GM12878 (cell line): ENCODE measurements around the gene FHL1.

Source experiments
- KDM1A ChIP-seq: fragments of 200-600 bp; sonication (generic); IDR thresholded peaks from 2 replicates; pipeline ENCODE4 v1.6.1; 2016; ENCODE audit warnings: borderline replicate concordance
- TCF12 ChIP-seq: IDR thresholded peaks from 2 replicates; pipeline ENCODE4 v1.6.1; 2011; ENCODE audit warnings: low read depth, mild to moderate bottlenecking, low read length
- YBX1 ChIP-seq: fragments of 450-650 bp; IDR thresholded peaks from 2 replicates; pipeline ENCODE4 v1.6.1; 2016; ENCODE audit warnings: antibody characterized with exemption
- TF ChIP-seq, protein P1 (sequence below), 3 experiments: IDR thresholded peaks in 2 of 3; conservative IDR thresholded peaks in 1 of 3; 2 replicates each; pipeline ENCODE4 v1.5.1; 2011; ENCODE audit warnings: low read depth in 3 of 3, low read length in 3 of 3, mild to moderate bottlenecking in 3 of 3, control low read depth in 2 of 3, moderate library complexity in 2 of 3, inconsistent platforms in 1 of 3, mixed read lengths in 1 of 3; ENCODE audit not compliant: control insufficient read depth in 2 of 3, insufficient read depth in 1 of 3; ENCODE audit errors: extremely low read depth in 1 of 3
- TF ChIP-seq, protein P2 (sequence below): IDR thresholded peaks from 2 replicates; pipeline ENCODE4 v1.6.1; 2012; ENCODE audit warnings: low read length, inconsistent platforms

DNA sequence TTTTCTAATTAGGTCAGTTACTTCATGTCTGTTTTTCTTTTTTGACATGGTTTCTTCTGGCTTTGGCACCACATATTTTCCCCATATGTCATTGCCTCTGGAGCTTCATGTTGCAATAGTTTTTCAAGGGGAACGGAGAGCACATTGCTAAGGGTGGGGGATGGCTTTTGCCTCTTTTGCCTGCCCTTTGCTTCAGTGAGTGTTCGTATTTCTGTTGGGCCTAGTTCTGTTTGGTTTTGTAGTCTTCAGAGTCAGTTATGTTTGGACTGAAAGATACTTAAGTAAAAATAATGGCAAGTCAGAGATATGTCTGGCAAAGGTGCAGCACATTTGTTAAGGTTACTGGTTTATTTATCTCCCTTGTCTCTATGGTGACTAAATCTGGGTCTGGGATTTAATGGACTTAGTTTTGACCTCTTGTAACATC, 29.1 kb downstream of the FHL1 start:
- no peak for TF ChIP-seq YBX1
- TF ChIP-seq, protein P1, sequence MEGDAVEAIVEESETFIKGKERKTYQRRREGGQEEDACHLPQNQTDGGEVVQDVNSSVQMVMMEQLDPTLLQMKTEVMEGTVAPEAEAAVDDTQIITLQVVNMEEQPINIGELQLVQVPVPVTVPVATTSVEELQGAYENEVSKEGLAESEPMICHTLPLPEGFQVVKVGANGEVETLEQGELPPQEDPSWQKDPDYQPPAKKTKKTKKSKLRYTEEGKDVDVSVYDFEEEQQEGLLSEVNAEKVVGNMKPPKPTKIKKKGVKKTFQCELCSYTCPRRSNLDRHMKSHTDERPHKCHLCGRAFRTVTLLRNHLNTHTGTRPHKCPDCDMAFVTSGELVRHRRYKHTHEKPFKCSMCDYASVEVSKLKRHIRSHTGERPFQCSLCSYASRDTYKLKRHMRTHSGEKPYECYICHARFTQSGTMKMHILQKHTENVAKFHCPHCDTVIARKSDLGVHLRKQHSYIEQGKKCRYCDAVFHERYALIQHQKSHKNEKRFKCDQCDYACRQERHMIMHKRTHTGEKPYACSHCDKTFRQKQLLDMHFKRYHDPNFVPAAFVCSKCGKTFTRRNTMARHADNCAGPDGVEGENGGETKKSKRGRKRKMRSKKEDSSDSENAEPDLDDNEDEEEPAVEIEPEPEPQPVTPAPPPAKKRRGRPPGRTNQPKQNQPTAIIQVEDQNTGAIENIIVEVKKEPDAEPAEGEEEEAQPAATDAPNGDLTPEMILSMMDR (IDR thresholded peaks at IDR 0.05 in 2 of 3, conservative IDR thresholded peaks at IDR 0.05 in 1 of 3; ENCODE audit: control insufficient read depth in 2 of 3, extremely low read depth in 1 of 3, insufficient read depth in 1 of 3, low read depth in 3 of 3, low read length in 3 of 3), result no peak
- TF ChIP-seq, protein P2, sequence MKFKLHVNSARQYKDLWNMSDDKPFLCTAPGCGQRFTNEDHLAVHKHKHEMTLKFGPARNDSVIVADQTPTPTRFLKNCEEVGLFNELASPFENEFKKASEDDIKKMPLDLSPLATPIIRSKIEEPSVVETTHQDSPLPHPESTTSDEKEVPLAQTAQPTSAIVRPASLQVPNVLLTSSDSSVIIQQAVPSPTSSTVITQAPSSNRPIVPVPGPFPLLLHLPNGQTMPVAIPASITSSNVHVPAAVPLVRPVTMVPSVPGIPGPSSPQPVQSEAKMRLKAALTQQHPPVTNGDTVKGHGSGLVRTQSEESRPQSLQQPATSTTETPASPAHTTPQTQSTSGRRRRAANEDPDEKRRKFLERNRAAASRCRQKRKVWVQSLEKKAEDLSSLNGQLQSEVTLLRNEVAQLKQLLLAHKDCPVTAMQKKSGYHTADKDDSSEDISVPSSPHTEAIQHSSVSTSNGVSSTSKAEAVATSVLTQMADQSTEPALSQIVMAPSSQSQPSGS, result no peak
- TF ChIP-seq KDM1A, result no peak
- no peak for TF ChIP-seq TCF12
